Endothelial cell of umbilical vein (primary cell): ENCODE measurements around the gene LAD1. TPM values are rescaled to one million over a fixed set of nuclear protein-coding genes. Genes with fewer than 3 reads are reported as not detected.

Experiments used
- BruUV-seq: library from RNA; stranded (reverse); fragments of 400-500 nt; replicated peaks from 2 replicates; lab custom pipeline; 2021; lab: Mats Ljungman, UMichigan
- CTCF ChIA-PET: fragments of 300-600, 350-600 bp; sonication (Branson Sonifier 250); formaldehyde crosslinking; loops from one replicate; lab custom pipeline; 2021; ENCODE audit warnings: antibody characterized with exemption, inconsistent platforms; lab: Charles Lee
- POLR2A ChIA-PET: fragments of 300-600, 350-600 bp; sonication (Branson Sonifier 250); formaldehyde crosslinking; loops from one replicate; lab custom pipeline; 2021; ENCODE audit warnings: antibody characterized with exemption, inconsistent platforms; lab: Charles Lee
- DNase-seq: peaks from one replicate; pipeline ENCODE4 v3.0.0-alpha.2; 2011; ENCODE audit warnings: low read depth, low spot score
- FAIRE-seq: peaks from 2 replicates; lab custom pipeline; 2011; peaks lifted over from hg19 to GRCh38; lab: Jason Lieb, UNC
- H2AFZ ChIP-seq: 2 replicates; pipeline ENCODE4 v1.6.0; 2012; ENCODE audit warnings: low read depth, low read length, control low read depth, inconsistent platforms
- H3K27ac ChIP-seq: 2 replicates; pipeline ENCODE4 v1.5.1; 2011; ENCODE audit warnings: low read depth, mild to moderate bottlenecking, control low read depth, low read length, moderate library complexity; ENCODE audit not compliant: insufficient read depth
- H3K27me3 ChIP-seq, 2 experiments: 2 replicates each; pipeline versions ENCODE4 v1.6.0 to v1.6.1; 2011; ENCODE audit warnings: low read length in 2 of 2, mixed read lengths in 1 of 2; ENCODE audit not compliant: control insufficient read depth in 2 of 2, insufficient read depth in 2 of 2
- H3K36me3 ChIP-seq, 2 experiments: 2 replicates in 1 of 2; 3 replicates in 1 of 2; pipeline ENCODE4 v1.5.1; 2011; ENCODE audit warnings: low read length in 2 of 2, mild to moderate bottlenecking in 1 of 2, moderate library complexity in 1 of 2; ENCODE audit not compliant: control insufficient read depth in 2 of 2, insufficient read depth in 2 of 2; ENCODE audit errors: extremely low read depth in 1 of 2
- H3K4me1 ChIP-seq: 3 replicates; pipeline ENCODE4 v1.5.1; 2011; ENCODE audit warnings: mild to moderate bottlenecking, low read length; ENCODE audit not compliant: control insufficient read depth, insufficient read depth; ENCODE audit errors: extremely low read depth
- H3K4me2 ChIP-seq: 2 replicates; pipeline ENCODE4 v1.6.1; 2011; ENCODE audit warnings: low read length, control low read depth, mixed read lengths; ENCODE audit not compliant: insufficient read depth
- H3K4me3 ChIP-seq, 3 experiments: fragments of 200-600 bp in 1 of 3; sonication (generic), shearing (Covaris generic) in 1 of 3; replicated peaks in 1 of 3; 2 replicates each; pipeline ENCODE4 v1.5.1; 2011 to 2016; ENCODE audit warnings: control low read depth in 3 of 3, low read length in 3 of 3, mild to moderate bottlenecking in 2 of 3, inconsistent platforms in 1 of 3, low read depth in 1 of 3, moderate library complexity in 1 of 3; ENCODE audit not compliant: insufficient read depth in 1 of 3
- H3K79me2 ChIP-seq: 2 replicates; pipeline ENCODE4 v1.6.0; 2012; ENCODE audit warnings: low read length, inconsistent platforms; ENCODE audit not compliant: control insufficient read depth, insufficient read depth
- H3K9ac ChIP-seq: replicated peaks from 2 replicates; pipeline ENCODE3; 2011; ENCODE audit warnings: low read length, control low read depth; ENCODE audit not compliant: insufficient read depth; ENCODE audit errors: extremely low read depth
- H3K9me1 ChIP-seq: replicated peaks from 3 replicates; pipeline ENCODE4 v1.6.0; 2011; ENCODE audit warnings: mild to moderate bottlenecking, low read length; ENCODE audit not compliant: control insufficient read depth, insufficient read depth; ENCODE audit errors: extremely low read depth
- H3K9me3 ChIP-seq: replicated peaks from 2 replicates; pipeline ENCODE4 v1.5.1; 2012; ENCODE audit warnings: low read length, inconsistent platforms; ENCODE audit not compliant: control insufficient read depth, insufficient read depth
- H4K20me1 ChIP-seq: replicated peaks from 2 replicates; pipeline ENCODE3; 2011; ENCODE audit warnings: mild to moderate bottlenecking, low read length; ENCODE audit not compliant: control insufficient read depth, insufficient read depth; ENCODE audit errors: extremely low read depth
- JUN ChIP-seq: IDR thresholded peaks from 2 replicates; pipeline ENCODE4 v1.6.1; 2011; ENCODE audit warnings: borderline replicate concordance, low read depth; ENCODE audit not compliant: insufficient read length, insufficient read depth
- MYC ChIP-seq: IDR thresholded peaks from one replicate; pipeline ENCODE4 v1.6.1; 2011; ENCODE audit warnings: mild to moderate bottlenecking, low read depth, low read length
- POLR2AphosphoS5 ChIP-seq: IDR thresholded peaks from 2 replicates; pipeline ENCODE4 v1.6.1; 2012; ENCODE audit warnings: low read depth, mild to moderate bottlenecking, control low read depth, low read length, moderate library complexity; ENCODE audit not compliant: insufficient read depth
- dilution Hi-C: fragments of 300-500 bp; cut with MboI; formaldehyde crosslinking; loops from one replicate; pipeline ENCODE4 v1.15.0; 2019; ENCODE audit warnings: low sequenced_read_pairs; ENCODE audit not compliant: extremely low pct_ligation_motif_present
- intact Hi-C: fragments of 100-400 bp; cut with micrococcal nuclease; formaldehyde crosslinking; loops from one replicate; pipeline ENCODE4 v1.10.0; 2022
- polyA plus RNA-seq, 4 experiments: library from polyadenylated mRNA; depleted of rRNA in 3 of 4; stranded (reverse) in 3 of 4; unstranded in 1 of 4; fragments of >200 nt; gene quantifications; 2 replicates each; pipeline versions ENCODE4 v1.2.1 to v1.2.3, GENCODE V29; 2011 to 2012; ENCODE audit warnings: missing spikeins in 1 of 4
- total RNA-seq: library from RNA; stranded (reverse); gene quantifications from 2 replicates; pipeline ENCODE4 v1.2.3, GENCODE V29; 2021

The LAD1 gene
- total and polyA plus RNA-seq, 2 donors (not counting 3 experiments of a cell fraction or from before 2014, with no cell fraction given) = not detected

DNA sequence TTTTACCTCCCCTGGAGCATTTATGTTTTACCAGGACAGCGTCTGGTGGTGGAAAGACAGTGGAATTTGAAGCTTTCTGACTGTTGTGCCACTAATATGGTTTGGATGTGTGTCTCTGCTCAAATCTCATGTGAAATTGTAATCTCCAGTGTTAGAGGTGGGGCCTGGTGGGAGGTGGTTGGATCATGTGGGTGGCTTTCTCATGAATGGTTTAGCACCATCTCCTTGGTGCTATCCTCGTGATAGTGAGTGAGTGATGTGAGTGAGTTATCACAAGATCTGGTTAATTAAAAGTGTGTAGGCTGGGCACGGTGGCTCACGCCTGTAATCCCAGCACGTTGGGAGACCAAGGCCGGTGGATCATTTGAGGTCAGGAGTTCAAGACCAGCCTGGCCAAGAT is 46.2 kb upstream of the LAD1 start:
- FAIRE-seq (no peak), DNase-seq (no peak)
- Histone ChIP-seq H3K27ac (no peak overlapping the region), H3K79me2 (no peaks in the 10 kb centered on the region), H3K27me3 (peaks cover 5 to 14% of the 10 kb centered on the region in 2 experiments), H3K9me1 (no peaks in the 10 kb centered on the region), H3K9me3 (no peaks in the 10 kb centered on the region), H3K4me3 (no peak overlapping the region), H4K20me1 (no peaks in the 10 kb centered on the region), H3K36me3 (no peaks in the 10 kb centered on the region), H3K9ac (no peak overlapping the region), H3K4me1 (no peaks in the 10 kb centered on the region), H3K4me2 (no peak overlapping the region), H2AFZ (no peak overlapping the region)
- BruUV-seq = no TSS peak
- ChIA-PET CTCF (interaction anchor here (1.3 to 9.3 kb wide), 5 partner anchors 9 to 68 kb away, joined by 4 to 148 read pairs (median 73); no protein-coding TSS in a partner anchor), POLR2A (no interaction called here)
- no peak for TF ChIP-seq JUN
- dilution Hi-C loops = no loop called here
- intact Hi-C loops = no loop called here

DNA sequence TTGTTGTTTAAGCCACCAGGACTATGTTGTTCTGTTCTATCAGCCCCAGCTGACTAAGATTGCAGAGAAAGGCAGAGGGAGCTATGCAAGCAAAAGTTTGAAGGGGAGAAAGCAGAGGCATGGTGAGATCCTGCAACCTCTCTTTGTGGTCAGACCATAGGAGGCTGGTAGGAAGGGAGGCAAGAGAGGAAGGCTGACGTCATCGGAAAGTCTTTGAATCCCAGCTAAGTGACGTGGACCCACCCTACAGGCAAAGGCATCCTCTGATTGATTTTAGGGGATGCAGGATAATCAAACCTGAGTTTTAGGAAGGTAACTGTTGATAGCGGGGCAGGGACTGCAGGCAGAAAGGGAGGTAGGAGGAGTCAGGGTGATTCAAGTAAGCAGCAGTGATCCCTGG is 45.7 kb upstream of the LAD1 start:
- Histone ChIP-seq H3K4me1 (no peaks in the 10 kb centered on the region), H3K4me2 (no peak overlapping the region), H3K9ac (no peak overlapping the region), H3K79me2 (no peaks in the 10 kb centered on the region), H3K9me3 (no peaks in the 10 kb centered on the region), H3K4me3 (no peak overlapping the region), H3K27me3 (peaks cover 5 to 14% of the 10 kb centered on the region in 2 experiments), H3K9me1 (no peaks in the 10 kb centered on the region), H3K27ac (no peak overlapping the region), H3K36me3 (no peaks in the 10 kb centered on the region), H2AFZ (no peak overlapping the region), H4K20me1 (no peaks in the 10 kb centered on the region)
- dilution Hi-C loops = no loop called here
- no peak for DNase-seq
- ChIA-PET POLR2A (no interaction called here), CTCF (interaction anchor here (1.1 to 9.3 kb wide), 4 partner anchors 9 to 68 kb away, joined by 3 to 148 read pairs (median 7); no protein-coding TSS in a partner anchor)
- intact Hi-C loops = no loop called here
- BruUV-seq = no TSS peak
- TF ChIP-seq JUN (peak; percentile 17), POLR2AphosphoS5 (no peak), MYC (no peak)
- no peak for FAIRE-seq
